Colonic mucosa (tissue), 4 donors: ENCODE results near the gene TMEM253. TPM values are rescaled to one million over a fixed set of nuclear protein-coding genes. Genes with fewer than 3 reads are reported as not detected.

Experiments used
- DNase-seq: peaks from one replicate; pipeline ENCODE4 v3.0.0-alpha.2; 2020
- H3K27ac ChIP-seq: fragments of 200-600 bp; one replicate; pipeline ENCODE4 v1.8.0; 2021
- H3K27me3 ChIP-seq: fragments of 200-600 bp; one replicate; pipeline ENCODE4 v1.8.0; 2021
- H3K36me3 ChIP-seq: fragments of 200-600 bp; one replicate; pipeline ENCODE4 v1.8.0; 2021
- H3K4me1 ChIP-seq: fragments of 200-600 bp; one replicate; pipeline ENCODE4 v1.8.0; 2021; ENCODE audit warnings: mild to moderate bottlenecking
- H3K4me3 ChIP-seq: fragments of 200-600 bp; one replicate; pipeline ENCODE4 v1.8.0; 2021
- H3K9ac ChIP-seq, 2 donors: one replicate each; pipeline ENCODE4 v1.7.0; 2013; ENCODE audit warnings: control low read depth in 2 of 2, low read depth in 2 of 2, low read length in 2 of 2
- H3K9me3 ChIP-seq: fragments of 200-600 bp; one replicate; pipeline ENCODE4 v1.8.0; 2021
- intact Hi-C: fragments of 100-400 bp; cut with DNase I; formaldehyde crosslinking; loops from one replicate; pipeline ENCODE4 v1.14.1; 2022
- total RNA-seq, 2 donors: library from RNA; stranded (reverse); fragmentation: NEBNext Ultra II Directional in 1 of 2; extraction: Animal tissue kit (Norgen Biotek cat#: 25700) in 1 of 2; gene quantifications; one replicate each; pipeline ENCODE4 v1.2.1, GENCODE V29; 2021
- TF ChIP-seq, protein P1 (sequence below): fragments of 200-600 bp; IDR thresholded peaks from one replicate; pipeline ENCODE4 v1.8.0; 2022; ENCODE audit warnings: antibody characterized with exemption, mild to moderate bottlenecking
- donor health status: healthy.
- donor health status: DM: no; HTN: no; CAD: no.
- donor health status: DM: no; HTN: no; CAD: no.

Gene TMEM253
- total RNA-seq, 2 donors from 2014 or later, result 28.8 to 48.3 TPM

- H3K36me3 ChIP-seq, result peaks cover 37% of the 10 kb centered on the region
- no peak for DNase-seq
Measured at GRCh38 chr14:21078287-21078686, 22.6 kb upstream of the TMEM253 start.

DNA sequence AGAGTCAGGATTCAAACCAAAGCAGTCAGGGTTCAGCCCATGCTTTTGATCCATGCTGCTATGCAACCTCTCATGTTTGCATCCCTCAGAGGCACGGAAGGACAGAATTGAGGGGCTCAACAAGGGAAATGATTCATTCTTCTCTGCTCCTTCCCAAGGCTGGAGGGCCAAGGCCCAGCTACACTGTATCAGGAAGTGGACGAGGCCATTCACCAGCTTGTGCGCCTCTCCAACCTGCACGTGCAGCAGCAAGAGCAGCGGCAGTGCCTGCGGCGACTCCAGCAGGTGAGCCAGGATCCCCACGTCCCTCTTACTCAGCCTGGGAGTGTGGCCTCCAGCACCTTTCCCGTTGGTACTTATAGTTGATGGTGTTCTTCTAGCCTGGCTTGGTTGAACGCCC lies 22.1 kb upstream of the TMEM253 start:
- Histone ChIP-seq H3K27me3 (no peaks in the 10 kb centered on the region), H3K4me1 (no peaks in the 10 kb centered on the region), H3K36me3 (peaks cover 37% of the 10 kb centered on the region), H3K27ac (no peak overlapping the region), H3K9me3 (no peaks in the 10 kb centered on the region), H3K4me3 (no peak overlapping the region), H3K9ac (no peak overlapping the region)
- intact Hi-C loops, result no loop called here
- DNase-seq, result no peak
- TF ChIP-seq, protein P1, sequence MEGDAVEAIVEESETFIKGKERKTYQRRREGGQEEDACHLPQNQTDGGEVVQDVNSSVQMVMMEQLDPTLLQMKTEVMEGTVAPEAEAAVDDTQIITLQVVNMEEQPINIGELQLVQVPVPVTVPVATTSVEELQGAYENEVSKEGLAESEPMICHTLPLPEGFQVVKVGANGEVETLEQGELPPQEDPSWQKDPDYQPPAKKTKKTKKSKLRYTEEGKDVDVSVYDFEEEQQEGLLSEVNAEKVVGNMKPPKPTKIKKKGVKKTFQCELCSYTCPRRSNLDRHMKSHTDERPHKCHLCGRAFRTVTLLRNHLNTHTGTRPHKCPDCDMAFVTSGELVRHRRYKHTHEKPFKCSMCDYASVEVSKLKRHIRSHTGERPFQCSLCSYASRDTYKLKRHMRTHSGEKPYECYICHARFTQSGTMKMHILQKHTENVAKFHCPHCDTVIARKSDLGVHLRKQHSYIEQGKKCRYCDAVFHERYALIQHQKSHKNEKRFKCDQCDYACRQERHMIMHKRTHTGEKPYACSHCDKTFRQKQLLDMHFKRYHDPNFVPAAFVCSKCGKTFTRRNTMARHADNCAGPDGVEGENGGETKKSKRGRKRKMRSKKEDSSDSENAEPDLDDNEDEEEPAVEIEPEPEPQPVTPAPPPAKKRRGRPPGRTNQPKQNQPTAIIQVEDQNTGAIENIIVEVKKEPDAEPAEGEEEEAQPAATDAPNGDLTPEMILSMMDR, result no peak

More at GRCh38 chr14:21078287-21078686, 22.6 kb upstream of the TMEM253 start:
- H3K9me3 ChIP-seq, result no peaks in the 10 kb centered on the region
- no peaks in the 10 kb centered on the region for H3K4me1 ChIP-seq
- no peak overlapping the region for H3K4me3 ChIP-seq
- intact Hi-C loops, result no loop called here
- H3K9ac ChIP-seq, result no peak overlapping the region
- TF ChIP-seq, protein P1, result no peak
- no peak overlapping the region for H3K27ac ChIP-seq
- no peaks in the 10 kb centered on the region for H3K27me3 ChIP-seq

DNA sequence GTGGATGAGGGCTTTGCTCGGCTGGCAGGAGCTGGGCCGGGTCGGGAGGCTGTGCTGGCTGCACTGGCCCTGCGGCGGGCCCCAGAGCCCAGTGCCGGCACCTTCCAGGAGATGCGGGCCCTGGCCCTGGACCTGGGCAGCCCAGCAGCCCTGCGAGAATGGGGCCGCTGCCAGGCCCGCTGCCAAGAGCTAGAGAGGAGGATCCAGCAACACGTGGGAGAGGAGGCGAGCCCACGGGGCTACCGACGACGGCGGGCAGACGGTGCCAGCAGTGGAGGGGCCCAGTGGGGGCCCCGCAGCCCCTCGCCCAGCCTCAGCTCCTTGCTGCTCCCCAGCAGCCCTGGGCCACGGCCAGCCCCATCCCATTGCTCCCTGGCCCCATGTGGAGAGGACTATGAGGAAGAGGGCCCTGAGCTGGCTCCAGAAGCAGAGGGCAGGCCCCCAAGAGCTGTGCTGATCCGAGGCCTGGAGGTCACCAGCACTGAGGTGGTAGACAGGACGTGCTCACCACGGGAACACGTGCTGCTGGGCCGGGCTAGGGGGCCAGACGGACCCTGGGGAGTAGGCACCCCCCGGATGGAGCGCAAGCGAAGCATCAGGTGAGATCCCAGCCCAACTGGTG lies 19.2 kb upstream of the TMEM253 start:
- intact Hi-C loops, result no loop called here
- Histone ChIP-seq H3K36me3 (peaks cover 28% of the 10 kb centered on the region), H3K27ac (no peak overlapping the region), H3K9me3 (no peaks in the 10 kb centered on the region), H3K9ac (no peak overlapping the region), H3K27me3 (no peaks in the 10 kb centered on the region), H3K4me3 (no peak overlapping the region), H3K4me1 (no peaks in the 10 kb centered on the region)
- TF ChIP-seq, protein P1, result no peak
- no peak for DNase-seq

DNA sequence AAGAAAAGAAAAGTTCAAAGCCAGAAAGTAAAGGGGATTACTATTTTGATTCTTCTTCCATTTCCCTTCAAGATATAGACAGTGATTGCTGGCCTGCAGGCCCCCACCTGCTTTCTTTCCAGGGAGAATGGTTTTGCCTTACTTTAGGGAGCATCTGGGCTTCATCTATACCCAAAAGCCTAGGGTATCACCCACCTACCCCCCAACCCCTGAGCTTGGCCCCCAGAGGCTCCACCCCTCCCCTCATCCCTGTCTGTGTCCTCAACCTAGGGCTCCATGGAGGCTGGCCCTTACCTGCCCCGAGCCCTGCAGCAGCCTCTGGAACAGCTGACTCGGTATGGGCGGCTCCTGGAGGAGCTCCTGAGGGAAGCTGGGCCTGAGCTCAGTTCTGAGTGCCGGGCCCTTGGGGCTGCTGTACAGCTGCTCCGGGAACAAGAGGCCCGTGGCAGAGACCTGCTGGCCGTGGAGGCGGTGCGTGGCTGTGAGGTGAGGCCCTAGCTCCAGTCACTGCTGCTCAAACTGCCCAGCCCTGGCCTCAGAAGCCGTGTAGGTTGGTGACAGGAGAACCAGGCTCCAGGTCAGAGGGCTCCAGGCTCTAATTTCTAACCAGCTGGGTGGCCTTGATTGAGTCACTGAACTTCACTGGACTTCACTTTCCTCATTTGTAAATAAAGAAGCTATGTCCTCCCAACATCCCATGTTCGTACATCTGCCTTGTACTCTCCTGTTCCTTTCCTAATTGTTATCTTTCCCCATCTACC lies 17.1 kb upstream of the TMEM253 start:
- TF ChIP-seq, protein P1, result no peak
- Histone ChIP-seq H3K4me3 (no peak overlapping the region), H3K36me3 (peaks cover 22% of the 10 kb centered on the region), H3K9me3 (no peaks in the 10 kb centered on the region), H3K27me3 (no peaks in the 10 kb centered on the region), H3K9ac (no peak overlapping the region), H3K27ac (no peak overlapping the region), H3K4me1 (peaks cover under 1% of the 10 kb centered on the region)
- intact Hi-C loops, result no loop called here
- no peak for DNase-seq

DNA sequence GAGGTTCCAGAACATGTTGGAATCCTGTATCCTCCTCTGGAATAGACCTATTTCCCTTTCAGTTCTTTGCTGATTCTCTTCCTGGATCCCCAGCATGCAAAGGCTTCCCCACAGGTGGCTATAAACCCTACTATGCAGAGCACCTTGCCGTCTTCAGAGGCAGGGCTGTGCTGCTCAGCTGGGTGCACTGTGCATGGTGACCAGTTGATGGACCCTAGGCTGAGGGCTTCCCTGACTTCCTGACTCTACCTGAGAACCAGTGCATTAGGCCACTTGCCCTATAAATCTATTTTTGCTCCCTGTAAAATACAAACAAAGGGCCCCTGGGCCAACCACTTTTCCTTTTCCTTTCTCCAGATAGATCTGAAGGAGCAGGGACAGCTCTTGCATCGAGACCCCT lies 16.5 kb upstream of the TMEM253 start:
- Histone ChIP-seq H3K9ac (no peak overlapping the region), H3K4me3 (no peak overlapping the region), H3K9me3 (no peaks in the 10 kb centered on the region), H3K4me1 (peaks cover 4% of the 10 kb centered on the region), H3K27me3 (no peaks in the 10 kb centered on the region), H3K36me3 (peaks cover 16% of the 10 kb centered on the region), H3K27ac (no peak overlapping the region)
- DNase-seq, result no peak
- intact Hi-C loops, result no loop called here
- TF ChIP-seq, protein P1, result no peak
